Posterior cingulate gyrus (tissue), 11 donors: ENCODE results near the gene B4GALT6.
A peak's percentile ranks its signal among the peaks of the same experiment; 100 is the strongest.

Source experiments
- DNase-seq, 10 donors: peaks; one replicate each; pipeline versions ENCODE4 v3.0.0 to v3.0.0-alpha.2; 2020 to 2021; ENCODE audit warnings: mixed read lengths in 3 of 10
- intact Hi-C: fragments of 100-400 bp; cut with DNase I; formaldehyde crosslinking; loops from one replicate; pipeline ENCODE4 v1.15.1; 2023

The B4GALT6 gene

DNA sequence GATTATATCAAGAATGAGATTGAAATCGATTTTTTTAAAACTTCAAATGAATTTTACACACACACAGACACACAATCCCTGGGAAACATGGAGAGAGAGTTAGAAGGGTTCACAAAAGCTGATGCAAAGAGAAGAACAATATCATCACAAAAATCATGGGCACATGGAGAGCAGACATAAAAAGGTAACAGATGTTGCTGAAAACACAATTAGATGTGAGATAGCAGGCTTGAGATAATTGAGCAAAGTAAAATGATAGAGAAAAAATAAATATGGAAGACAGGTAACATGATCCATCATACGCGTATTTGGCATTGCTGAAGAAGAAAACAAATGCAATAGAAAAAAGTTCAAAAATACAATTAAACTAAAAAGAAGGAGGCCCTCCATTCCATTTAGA is 11.6 kb upstream of the B4GALT6 start:
- DNase-seq: no peak
- intact Hi-C loops: no loop called here

DNA sequence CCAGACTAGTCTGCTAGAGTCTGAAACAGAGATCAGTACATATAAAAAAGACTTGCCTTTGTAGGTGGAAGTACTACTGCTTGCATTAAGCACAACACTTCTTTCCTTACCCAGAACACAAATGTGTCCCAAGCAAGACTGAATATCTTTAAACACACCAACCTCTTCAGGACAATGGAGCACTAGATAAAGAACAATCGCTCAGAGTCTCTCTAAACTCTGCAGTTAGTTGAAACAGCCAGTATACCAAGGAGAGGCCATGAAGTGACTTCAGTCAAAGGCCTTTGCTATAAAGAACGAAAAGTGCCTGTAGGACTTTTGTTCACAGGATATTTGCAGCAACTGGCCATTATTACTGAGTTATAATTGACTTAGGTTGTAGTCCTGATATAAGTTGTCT is 9.9 kb upstream of the B4GALT6 start:
- no peak for DNase-seq
- intact Hi-C loops: no loop called here

DNA sequence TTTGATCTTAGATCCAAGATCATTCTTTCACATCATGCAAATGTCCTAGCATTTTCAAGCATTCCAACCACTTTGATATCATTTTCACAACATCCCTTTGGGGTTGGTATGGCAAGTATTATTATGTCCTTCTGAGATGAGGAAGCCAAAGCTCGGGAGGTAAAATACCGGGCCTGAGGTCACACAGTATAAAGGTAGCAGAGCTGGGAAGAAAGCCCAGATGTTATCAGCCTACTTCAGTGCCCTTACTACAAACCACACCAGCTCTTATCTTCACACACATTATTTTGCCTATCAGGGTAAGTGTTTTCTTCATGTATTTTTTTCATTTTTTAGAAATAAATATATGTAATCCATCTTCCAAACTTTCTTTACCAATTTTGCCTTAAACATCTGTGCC is 4.2 kb upstream of the B4GALT6 start:
- no peak for DNase-seq
- intact Hi-C loops: no loop called here

DNA sequence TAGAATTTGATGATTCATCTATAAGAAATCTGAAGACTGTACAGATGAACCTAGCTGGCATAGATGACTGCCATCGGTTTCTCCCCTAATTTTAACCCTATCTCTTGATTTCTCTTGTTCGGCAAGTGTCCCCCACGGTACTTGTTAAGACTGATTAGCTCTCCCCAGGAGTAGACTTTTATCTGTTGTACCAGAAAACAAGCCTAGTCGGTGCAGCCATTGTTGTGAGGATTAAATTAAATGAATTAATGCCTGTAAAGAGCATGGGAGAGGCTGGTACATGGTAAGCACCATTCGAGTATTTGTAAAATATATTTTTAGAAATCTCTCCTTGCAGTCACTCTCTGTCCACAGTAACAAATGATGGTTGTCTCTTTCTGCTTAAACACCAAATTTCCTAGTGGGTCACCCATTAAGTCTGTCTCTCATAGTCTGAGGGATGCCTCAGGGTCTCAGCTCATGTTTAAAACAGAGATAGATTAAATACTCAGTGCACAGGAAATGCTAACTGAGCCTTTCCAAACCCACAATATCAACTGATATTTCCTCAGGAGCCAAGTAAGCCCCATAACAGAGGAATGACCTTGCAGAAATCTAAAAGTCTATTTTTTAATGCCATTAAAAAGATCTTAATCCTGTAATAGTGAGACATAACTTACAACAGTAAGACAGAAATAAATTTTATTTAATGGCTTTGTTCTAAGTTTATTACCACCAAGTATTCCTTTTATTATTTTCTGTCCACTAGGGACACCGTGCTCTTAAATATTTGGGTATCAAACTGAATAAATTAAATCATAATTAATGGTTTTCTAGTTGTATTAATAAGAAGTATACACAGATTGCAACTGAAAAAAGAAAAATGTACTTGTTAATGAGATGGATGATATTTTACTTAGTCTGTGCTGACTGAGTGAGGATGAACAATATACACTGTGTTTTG is 2.9 kb upstream of the B4GALT6 start:
- intact Hi-C loops: no loop called here
- DNase-seq: no peak

DNA sequence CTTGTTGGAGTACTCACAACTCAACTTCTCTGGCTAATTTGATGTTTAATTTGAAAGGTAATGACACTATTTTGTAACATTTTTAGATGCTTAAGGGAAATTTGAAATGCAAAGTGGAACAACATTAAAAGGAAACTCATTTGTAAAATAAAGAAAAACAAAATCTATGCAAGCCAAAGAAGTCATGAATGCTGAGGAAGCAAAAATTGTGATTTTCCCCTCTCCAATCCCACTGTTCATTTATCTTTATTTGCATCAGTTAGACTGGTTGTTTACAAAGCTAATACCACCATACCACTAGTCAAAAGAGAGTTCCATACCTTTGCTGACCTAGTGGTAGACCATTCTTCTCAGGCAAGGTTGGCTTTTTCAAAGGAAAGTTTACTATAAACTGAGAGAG is 2.2 kb upstream of the B4GALT6 start:
- no peak for DNase-seq
- intact Hi-C loops: no loop called here

DNA sequence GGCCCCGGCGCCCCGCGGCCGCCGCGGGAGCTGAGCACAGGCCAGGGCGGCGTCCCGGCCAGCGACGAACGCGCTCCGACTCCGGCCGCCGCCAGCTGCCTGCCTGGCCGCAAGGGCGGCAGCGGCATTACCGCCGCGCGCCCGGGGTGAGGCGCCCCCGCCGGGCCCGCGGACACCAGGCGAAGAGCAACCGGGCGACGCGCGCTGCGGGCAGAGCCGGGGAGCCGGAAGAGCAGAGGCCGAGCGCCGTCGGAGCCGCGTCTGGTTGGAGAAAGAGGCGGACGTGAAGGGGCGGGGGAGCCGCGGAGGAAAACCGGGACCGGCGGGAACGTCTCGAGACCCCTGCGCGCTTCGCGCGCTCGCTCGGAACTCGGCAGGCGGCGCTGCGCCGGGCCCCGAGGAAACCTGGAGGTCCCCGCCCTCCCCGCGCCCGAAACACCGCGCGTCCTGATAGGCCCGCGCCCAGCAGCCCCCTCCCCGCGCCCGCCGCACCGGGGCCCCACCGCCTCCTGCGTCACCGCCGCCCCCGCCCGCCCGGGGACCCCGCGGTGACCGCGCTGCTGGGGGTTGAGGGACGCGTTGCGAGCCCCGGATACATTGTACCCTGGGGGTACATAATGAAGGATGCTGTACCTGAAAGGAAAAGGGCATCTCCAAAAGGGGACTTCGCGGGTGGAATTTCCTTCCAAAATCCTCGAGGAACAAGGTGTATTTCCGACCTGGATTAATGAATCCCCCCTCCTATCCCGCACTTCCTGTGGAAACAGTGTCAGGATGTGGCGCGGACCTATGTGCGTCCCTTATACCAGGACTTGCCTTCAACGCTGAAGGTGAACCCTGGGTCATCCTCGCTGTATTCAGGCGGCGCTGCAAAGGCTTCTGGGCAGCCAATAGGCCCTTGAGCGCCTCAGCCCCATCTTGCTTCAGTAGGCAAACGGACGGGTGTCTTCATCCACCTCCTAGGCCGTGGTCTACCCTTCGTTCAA is 1.0 kb upstream of the B4GALT6 start:
- intact Hi-C loops: no loop called here
- DNase-seq: peak; percentile 43 to 96 (median 78)

DNA sequence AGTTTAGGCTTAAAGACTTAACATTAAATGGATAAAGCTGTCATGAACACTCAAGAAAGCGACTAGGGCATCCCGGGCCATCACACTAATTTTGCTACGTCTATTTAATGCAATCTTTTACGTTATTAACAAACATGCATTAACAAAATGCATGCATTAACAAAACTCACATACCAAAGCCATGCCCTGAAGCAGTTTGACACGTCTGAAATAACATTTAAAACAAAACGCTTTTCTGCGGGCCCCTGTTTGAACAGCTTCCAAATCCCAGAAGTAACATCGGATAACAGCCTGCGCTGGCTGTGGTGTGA is 458 bp downstream of the B4GALT6 start:
- DNase-seq: no peak

DNA sequence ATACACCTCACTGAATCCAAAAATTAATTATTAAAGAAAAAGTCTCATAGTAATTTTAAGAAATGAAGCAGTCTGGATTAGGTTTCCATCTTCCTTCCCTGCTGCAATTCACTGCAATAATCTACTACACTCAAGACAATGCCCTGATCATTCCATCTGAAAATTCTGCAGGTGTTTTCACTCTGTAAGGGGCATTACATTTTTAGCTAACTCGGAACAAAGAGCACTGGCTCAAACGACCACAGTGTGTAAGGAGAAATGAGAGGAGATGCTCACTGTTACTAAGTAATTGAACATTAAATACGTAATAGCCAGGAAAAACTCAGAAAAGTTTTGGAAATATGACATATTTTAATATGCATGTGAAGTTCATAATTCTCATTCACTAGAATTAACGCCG is 1.3 kb downstream of the B4GALT6 start:
- no peak for DNase-seq
- intact Hi-C loops: no loop called here

More for the DNA sequence above, 458 bp downstream of the B4GALT6 start:
- intact Hi-C loops: no loop called here

DNA sequence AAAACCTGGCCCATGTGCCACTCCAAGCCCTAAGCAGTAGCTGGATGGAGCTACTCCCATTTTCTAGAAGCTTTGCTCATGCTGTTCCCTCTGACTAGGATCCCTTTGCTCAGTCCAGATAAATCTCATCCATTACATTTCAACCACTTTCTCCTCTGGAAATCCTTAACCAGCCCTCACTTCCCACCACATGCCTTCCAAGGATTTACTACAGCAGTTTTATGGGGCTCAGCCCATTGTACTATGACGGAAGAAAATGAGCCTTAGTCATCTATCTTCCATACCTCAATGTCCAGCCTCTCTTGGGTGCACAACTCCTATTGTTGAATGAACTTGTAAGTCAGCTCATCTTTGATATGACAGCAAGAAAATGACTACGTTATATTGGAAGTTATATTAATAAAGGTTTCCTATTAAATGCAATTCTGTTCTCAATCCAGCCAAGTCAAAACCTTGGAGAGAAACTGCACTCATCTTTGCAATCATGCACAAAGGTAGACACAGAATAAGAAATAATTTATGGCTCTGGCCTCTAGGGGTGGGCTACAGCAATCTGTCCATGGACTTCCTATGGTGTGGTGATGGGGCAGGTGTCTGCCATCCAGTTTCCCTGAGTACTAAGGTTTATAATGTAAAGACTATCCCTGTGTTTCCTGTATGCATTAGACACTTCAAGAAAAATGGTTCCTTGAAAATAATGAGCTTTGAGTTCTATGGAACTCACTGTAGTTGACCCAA is 3.4 kb downstream of the B4GALT6 start:
- DNase-seq: no peak
- intact Hi-C loops: no loop called here

DNA sequence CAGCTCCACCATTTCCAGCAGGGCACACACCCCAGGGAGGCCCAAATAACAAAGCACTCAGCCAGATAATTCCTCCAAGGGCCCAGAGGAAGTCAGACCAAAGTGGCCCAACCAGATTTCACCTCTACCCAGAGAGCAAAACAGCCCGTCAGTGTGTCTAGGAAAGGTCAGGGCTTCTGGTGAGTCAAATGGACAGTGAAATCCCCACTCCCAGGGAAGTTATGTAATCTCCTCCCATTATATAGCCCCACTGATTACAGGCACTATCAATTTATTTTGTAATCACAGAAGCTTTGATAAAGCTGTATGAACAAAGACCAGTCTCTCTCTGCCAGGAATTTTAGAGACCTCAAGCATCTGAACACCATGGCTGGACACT is 4.0 kb downstream of the B4GALT6 start:
- DNase-seq: no peak
- intact Hi-C loops: no loop called here

DNA sequence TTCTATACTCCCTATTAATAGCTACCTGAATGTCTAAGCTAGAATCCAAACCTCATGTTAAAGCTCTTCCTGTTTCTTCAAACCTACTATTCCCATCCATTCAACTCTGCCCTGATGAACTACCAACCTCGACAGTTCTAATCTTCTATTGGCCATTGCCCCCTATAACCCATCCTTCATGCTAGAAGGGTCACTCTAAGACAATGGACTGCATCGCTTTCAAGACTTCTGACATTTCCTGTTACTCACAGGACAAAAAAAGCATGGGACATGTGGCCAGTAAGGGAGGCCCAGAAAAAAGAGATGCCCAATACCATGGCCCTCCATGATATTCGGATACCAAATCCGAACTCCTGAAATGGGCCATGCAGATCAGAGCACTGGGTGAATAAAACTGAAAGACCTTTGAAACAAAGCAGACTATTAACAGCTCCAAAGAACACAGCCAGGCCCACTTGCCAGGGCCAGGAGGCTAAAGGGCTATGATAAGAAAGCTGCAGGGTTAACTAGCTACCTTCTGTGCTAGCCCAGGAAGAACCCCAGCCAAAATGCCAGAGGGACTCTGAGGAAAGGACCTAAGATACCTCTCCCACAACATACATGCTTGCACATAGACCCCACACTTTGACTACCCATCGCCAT is 4.5 kb downstream of the B4GALT6 start:
- intact Hi-C loops: no loop called here
- DNase-seq: no peak

DNA sequence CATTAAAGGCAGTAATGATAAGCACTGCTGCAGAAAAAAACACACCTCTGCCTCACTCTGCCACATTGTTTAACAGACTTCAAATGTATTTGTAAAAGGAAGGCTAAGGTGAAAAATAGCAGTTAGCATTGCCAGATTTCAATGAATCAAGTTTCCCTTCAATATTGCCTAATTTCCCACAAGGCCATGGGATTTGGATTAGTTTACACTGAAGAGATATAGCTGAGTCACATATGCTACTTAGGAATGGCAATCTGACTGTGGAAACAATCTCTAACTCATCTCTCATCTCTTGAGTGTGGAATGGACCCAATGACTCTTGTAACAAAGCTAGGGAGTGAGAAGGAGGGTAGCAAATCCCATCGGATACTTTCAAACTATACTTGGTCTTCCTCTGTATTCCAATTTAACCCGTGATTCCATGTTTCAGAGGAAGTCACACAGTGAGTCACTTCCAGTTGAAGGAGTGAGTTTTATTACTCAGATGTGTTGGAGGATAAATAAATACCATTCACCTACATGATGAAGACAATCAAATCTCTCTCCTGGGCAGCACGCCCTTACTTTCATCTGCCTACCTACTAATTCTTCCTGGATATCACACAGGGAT is 5.1 kb downstream of the B4GALT6 start:
- intact Hi-C loops: no loop called here
- no peak for DNase-seq

DNA sequence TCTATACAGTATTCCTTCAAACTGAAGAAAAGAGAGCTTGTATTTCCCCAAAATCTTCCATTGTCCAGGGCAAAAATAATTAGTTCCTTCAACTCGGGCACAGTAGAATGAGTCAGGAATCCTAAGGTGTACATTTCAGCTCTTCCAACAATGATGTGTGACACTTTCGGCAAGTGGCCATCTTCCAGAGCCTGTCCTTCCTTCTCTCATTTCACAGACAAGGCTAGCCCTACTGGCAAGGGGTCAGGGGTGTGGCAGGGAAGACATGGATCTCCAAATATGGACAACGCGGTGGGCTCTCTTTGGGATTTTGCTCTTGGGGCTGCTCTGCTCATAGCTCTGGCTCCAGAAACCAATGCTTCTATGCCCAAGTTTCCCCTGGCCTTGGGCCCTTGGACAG is 6.0 kb downstream of the B4GALT6 start:
- intact Hi-C loops: no loop called here
- peak in 1 of 10 donors; percentile 25 for DNase-seq

DNA sequence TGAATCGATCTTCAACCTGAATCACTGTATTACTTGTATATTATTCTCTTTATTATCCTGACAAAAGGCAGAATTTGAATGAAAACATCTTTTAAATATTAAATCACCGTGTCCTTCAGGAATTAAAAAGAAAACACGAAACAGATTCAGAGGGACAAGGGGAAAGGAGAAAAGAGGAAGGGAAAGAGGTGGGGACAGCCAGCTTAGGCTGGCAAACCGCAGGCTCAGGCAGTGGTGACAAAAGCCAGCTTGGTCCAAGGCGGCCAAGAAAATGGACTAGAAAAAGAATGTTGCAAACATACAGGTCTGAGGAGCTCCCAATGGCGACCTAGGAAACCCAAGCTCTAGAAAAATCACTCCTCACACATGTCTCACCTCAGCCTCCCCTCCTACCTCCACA is 6.8 kb downstream of the B4GALT6 start:
- DNase-seq: peak in 1 of 10 donors; percentile 35
- intact Hi-C loops: no loop called here

DNA sequence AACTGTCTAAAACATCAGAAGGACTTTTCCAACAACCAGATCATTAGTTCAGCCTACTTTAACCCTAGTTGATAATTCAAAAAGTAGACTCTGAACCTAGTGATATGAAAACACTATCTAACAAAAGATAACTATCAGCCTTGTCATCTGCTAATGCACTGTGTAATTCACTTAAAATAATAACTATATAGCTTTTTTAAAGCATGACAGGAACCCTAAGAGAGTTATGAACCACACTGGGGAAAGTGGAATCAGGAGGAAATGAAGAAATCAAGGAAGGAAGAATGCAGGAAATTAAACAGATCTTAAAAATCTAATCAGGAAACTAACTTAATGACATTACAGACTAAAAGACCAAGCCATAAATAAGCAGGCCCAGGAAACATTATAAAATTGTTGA is 9.0 kb downstream of the B4GALT6 start:
- no peak for DNase-seq
- intact Hi-C loops: no loop called here

DNA sequence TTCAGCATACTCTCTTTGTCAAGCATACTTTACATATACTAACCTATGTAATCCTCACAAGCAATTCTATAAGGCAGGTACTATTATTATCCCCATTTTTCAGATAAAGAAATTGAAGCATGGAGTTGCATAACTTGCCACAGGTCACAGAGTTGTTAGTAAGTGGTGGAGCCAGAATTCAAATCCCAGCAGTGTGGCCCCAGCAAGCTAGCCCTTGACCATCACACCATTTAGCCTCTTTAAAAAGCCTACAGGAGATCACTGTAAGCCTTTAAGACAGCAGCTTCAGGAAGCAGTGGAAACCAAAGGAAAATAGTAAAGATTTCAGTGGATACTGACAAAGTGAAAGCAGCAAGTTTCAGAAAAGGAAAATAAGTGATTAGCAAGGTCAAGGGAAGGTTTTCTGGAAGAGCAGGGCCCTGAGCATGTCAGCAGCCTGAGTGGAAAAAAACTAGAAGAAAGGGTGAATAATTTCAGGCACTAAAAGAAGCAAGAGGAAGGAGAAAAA is 11.7 kb downstream of the B4GALT6 start:
- intact Hi-C loops: no loop called here

DNA sequence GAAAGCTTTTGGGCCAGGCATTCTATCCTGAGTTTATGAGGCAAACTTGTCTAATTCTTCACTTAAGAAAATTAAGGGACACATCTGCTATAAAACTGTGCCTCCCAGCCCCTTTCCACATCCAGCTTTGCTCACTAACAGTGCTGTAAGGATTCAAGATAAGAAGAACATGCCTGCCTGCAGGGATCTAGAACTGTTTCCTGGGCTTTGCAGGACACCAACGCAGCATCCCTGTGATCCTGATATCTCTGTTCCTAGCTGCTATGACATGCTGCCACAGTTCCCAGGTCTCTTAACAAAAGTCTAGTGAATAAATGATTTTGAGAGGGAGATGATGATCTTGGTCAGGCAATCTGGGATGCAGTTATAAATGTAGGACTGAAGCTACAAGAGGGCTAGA is 12.4 kb downstream of the B4GALT6 start:
- intact Hi-C loops: no loop called here
- DNase-seq: no peak

More for the DNA sequence above, 11.7 kb downstream of the B4GALT6 start:
- no peak for DNase-seq

DNA sequence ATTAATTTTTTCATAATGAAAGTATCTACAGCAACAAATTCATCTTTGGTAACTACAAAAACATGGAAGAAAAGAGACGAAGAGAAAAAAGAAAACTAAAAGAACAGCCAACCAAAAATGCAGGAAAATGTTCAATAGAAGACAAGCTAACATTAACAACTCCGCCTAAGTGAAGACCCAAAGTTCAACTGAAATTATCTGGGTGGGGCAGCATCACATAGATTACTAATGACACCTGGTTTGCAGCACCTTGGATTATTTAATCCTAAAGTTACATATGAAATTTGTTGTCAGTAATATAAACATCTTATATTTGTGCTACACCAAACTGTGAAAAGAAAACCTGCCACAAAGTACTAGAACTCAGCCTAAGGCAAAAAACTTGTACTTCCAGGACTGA is 14.8 kb downstream of the B4GALT6 start:
- DNase-seq: no peak
- intact Hi-C loops: no loop called here

DNA sequence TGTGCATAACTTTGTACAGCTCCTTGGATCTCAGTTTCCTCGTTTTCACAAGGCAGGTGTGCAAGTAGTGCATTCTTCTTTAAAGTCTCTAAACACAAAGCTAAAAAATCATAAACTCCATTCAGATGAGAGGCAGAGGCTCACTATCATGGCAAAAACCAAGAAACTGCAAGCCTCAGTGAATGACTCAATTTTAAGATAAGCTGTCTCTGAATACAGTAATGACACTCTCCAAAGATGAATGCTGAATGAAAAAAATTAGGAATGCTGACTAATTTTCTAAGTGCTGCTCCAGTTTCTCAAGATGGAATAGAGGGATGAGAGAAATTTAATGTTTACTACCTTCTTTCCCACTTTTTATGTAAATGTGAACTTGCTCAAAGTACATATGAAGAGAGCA is 17.2 kb downstream of the B4GALT6 start:
- intact Hi-C loops: no loop called here
- no peak for DNase-seq

DNA sequence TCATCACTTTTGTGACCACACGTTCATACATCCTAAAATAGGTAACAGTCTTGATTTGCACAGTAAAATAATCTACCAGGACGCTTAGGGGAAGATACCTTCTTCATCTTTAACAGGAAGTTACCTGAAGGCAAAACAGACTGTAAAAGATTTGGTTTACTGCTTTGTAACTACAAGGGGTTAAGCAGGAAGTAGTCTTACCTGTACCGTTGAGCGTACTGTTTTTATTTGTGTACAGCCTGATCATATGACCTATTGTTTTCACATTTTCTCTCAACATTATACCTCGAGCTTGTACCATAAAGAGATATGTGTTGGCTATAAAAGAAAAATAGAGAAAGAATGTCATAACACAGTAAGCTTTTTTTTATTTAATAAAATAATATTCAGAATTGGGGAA is 18.3 kb downstream of the B4GALT6 start:
- DNase-seq: no peak
- intact Hi-C loops: no loop called here
